Measurements from ENCODE around the gene ATP6V0B. TPM values are rescaled to one million over a fixed set of nuclear protein-coding genes. Genes with fewer than 3 reads are reported as not detected.

ATP6V0B gene
- total and polyA plus RNA-seq, 9 of the 15 experiments (the other 6 are each of a cell fraction or from before 2014, with no cell fraction given) = 137 to 328 (median 220) TPM

GRCh38 chr1:43969746-43970466 lies 4.9 kb upstream of the ATP6V0B start, which contains the start of gene DPH2 (continued):
- TF ChIP-seq, protein P1, sequence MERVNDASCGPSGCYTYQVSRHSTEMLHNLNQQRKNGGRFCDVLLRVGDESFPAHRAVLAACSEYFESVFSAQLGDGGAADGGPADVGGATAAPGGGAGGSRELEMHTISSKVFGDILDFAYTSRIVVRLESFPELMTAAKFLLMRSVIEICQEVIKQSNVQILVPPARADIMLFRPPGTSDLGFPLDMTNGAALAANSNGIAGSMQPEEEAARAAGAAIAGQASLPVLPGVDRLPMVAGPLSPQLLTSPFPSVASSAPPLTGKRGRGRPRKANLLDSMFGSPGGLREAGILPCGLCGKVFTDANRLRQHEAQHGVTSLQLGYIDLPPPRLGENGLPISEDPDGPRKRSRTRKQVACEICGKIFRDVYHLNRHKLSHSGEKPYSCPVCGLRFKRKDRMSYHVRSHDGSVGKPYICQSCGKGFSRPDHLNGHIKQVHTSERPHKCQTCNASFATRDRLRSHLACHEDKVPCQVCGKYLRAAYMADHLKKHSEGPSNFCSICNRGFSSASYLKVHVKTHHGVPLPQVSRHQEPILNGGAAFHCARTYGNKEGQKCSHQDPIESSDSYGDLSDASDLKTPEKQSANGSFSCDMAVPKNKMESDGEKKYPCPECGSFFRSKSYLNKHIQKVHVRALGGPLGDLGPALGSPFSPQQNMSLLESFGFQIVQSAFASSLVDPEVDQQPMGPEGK (CRISPR knock-in tag; IDR thresholded peaks at IDR 0.05; ENCODE audit: borderline replicate concordance) = no peak
- TF ChIP-seq SMARCE1 (IDR thresholded peaks at IDR 0.05) = no peak
- no peak for TF ChIP-seq PTBP1 (IDR thresholded peaks at IDR 0.05; ENCODE audit: low read depth, low read length)
- TF ChIP-seq NFIX (CRISPR knock-in tag; IDR thresholded peaks at IDR 0.05; ENCODE audit: low read depth) = no peak
- TF ChIP-seq, protein P2, sequence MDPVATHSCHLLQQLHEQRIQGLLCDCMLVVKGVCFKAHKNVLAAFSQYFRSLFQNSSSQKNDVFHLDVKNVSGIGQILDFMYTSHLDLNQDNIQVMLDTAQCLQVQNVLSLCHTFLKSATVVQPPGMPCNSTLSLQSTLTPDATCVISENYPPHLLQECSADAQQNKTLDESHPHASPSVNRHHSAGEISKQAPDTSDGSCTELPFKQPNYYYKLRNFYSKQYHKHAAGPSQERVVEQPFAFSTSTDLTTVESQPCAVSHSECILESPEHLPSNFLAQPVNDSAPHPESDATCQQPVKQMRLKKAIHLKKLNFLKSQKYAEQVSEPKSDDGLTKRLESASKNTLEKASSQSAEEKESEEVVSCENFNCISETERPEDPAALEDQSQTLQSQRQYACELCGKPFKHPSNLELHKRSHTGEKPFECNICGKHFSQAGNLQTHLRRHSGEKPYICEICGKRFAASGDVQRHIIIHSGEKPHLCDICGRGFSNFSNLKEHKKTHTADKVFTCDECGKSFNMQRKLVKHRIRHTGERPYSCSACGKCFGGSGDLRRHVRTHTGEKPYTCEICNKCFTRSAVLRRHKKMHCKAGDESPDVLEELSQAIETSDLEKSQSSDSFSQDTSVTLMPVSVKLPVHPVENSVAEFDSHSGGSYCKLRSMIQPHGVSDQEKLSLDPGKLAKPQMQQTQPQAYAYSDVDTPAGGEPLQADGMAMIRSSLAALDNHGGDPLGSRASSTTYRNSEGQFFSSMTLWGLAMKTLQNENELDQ (CRISPR knock-in tag; IDR thresholded peaks at IDR 0.05; ENCODE audit: borderline replicate concordance) = no peak
- no peak for TF ChIP-seq AFF4 (CRISPR knock-in tag; IDR thresholded peaks at IDR 0.05)
- peak; percentile 71 for TF ChIP-seq USF2 (CRISPR knock-in tag; IDR thresholded peaks at IDR 0.05)
- no peak for TF ChIP-seq ZC3H4 (CRISPR knock-in tag; IDR thresholded peaks at IDR 0.05; ENCODE audit: borderline replicate concordance)
- TF ChIP-seq EWSR1 (IDR thresholded peaks at IDR 0.05; ENCODE audit: borderline replicate concordance, low read depth, partially characterized antibody) = no peak
- TF ChIP-seq MYC (IDR thresholded peaks at IDR 0.05; ENCODE audit: low read depth, low read length) = peak; percentile 97
- TF ChIP-seq MYC (CRISPR knock-in tag; IDR thresholded peaks at IDR 0.05; ENCODE audit: borderline replicate concordance, low read depth) = peak; percentile 83; the same call in 1 of the 2 replicates
- TF ChIP-seq MAFF (IDR thresholded peaks at IDR 0.05; ENCODE audit: low read length) = no peak
- peak; percentile 69; the same call in 1 of the 2 replicates for TF ChIP-seq JUN (IDR thresholded peaks at IDR 0.05; ENCODE audit: borderline replicate concordance, low read depth, low read length)
- TF ChIP-seq JUN (CRISPR knock-in tag; IDR thresholded peaks at IDR 0.05; ENCODE audit: borderline replicate concordance) = 0 out of 2 replicates have a peak, but pooled peaks have one; percentile 35
- no peak for TF ChIP-seq CBX2 (IDR thresholded peaks at IDR 0.05; ENCODE audit: insufficient read depth, low read length, poor library complexity, severe bottlenecking)

Measured in K562 (cell line).